ENCODE measurements around the gene EPB41L4A.

EPB41L4A gene

DNA sequence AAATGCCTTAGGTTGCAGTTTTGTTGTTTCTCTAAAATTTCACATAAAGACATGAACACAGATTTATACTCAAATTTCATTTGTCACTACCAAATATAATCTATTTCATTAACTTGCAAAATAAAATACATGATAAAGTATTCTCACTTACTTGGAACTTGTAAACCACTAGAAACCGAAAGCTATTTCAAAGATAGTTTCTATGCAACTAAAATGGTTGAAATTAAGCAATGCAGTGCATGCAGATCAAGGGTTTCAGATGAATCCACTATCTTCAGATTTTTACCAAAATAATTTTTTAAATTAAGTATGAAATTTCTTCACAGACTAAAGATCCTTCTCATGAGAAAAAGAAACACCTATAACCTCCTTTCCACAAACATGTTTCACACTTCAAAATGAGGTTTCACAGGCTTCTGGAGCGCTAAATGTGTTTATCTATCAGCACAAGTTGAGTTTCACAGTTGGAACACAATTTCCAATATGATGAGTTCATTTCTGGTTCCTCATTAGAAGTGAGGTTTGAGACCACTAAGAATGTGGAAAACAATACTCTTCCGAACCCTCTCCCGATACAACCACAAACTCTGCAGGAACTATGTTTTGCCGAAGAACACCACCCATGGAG lies 63.9 kb downstream of the EPB41L4A start:
- POLR2A ChIA-PET: no interaction called here
- CTCF ChIA-PET: no interaction called here
- TF ChIP-seq FOXM1 (IDR thresholded peaks at IDR 0.05; ENCODE audit: borderline replicate concordance): no peak
- TF ChIP-seq SP1 (IDR thresholded peaks at IDR 0.05): no peak
- TF ChIP-seq TARDBP (IDR thresholded peaks at IDR 0.05): no peak
- TF ChIP-seq ARNT (IDR thresholded peaks at IDR 0.05): no peak
- TF ChIP-seq, protein P1, sequence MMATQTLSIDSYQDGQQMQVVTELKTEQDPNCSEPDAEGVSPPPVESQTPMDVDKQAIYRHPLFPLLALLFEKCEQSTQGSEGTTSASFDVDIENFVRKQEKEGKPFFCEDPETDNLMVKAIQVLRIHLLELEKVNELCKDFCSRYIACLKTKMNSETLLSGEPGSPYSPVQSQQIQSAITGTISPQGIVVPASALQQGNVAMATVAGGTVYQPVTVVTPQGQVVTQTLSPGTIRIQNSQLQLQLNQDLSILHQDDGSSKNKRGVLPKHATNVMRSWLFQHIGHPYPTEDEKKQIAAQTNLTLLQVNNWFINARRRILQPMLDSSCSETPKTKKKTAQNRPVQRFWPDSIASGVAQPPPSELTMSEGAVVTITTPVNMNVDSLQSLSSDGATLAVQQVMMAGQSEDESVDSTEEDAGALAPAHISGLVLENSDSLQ (IDR thresholded peaks at IDR 0.05): no peak
- TF ChIP-seq SUZ12 (IDR thresholded peaks at IDR 0.05): no peak
- TF ChIP-seq LEF1 (IDR thresholded peaks at IDR 0.05; ENCODE audit: borderline replicate concordance): no peak
- TF ChIP-seq FOXK2 (IDR thresholded peaks at IDR 0.05): no peak
- no peak for TF ChIP-seq ZNF384 (IDR thresholded peaks at IDR 0.05)
- TF ChIP-seq NFRKB (IDR thresholded peaks at IDR 0.05): no peak
- no peak for TF ChIP-seq HDGF (IDR thresholded peaks at IDR 0.05; ENCODE audit: borderline replicate concordance)
- no peak for TF ChIP-seq CTBP1 (IDR thresholded peaks at IDR 0.05; ENCODE audit: borderline replicate concordance)
- no peak for TF ChIP-seq FOXA1 (IDR thresholded peaks at IDR 0.05)
- TF ChIP-seq L3MBTL2 (conservative IDR thresholded peaks at IDR 0.05): no peak
- no peak for TF ChIP-seq BHLHE40 (IDR thresholded peaks at IDR 0.05; ENCODE audit: borderline replicate concordance)
- no peak for DNase-seq (ENCODE audit: extremely low spot score)

DNA sequence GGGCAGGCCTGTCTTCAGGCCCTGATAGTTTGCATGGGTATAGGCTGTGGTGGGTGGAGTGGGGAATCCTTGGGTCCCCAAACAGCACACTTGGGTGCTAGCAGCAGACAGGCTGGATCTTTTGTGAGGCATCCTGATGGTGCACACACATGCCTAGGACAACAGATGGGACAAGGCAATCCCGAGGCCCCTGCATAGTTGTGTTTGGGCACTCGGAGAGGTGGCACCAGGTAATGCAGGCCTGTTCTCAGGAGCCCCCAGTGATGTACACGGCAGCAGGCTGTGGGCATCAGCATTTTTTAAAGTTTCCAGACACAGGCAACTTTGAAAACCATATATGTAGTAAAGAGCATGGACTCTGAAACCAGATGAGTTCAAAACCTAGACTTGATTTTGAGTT lies 65.4 kb downstream of the EPB41L4A start:
- TF ChIP-seq SP1 (IDR thresholded peaks at IDR 0.05): no peak
- no peak for TF ChIP-seq LEF1 (IDR thresholded peaks at IDR 0.05; ENCODE audit: borderline replicate concordance)
- TF ChIP-seq ZNF384 (IDR thresholded peaks at IDR 0.05): no peak

DNA sequence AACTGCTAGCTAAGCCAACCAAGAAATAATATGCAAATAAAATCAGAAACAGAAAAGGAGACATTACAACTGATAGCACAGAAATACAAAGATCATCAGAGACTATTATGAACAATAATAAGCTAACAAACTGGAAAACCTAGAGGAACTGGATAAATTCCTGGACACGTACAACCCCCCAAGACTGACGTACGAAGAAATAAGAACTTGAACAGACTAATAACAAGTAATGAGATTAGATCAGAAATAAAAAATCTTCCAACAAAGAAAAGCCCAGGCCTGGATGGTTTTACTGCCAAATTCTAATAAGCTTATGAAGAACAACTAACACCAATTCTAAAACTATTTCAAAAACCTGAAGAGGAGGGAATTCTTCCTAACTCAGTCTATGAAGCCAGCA lies 67.9 kb downstream of the EPB41L4A start:
- no peak for TF ChIP-seq L3MBTL2 (conservative IDR thresholded peaks at IDR 0.05)
- TF ChIP-seq, protein P1 (IDR thresholded peaks at IDR 0.05): no peak
- TF ChIP-seq ELF4 (IDR thresholded peaks at IDR 0.05): no peak
- TF ChIP-seq ARNT (IDR thresholded peaks at IDR 0.05): no peak
- TF ChIP-seq CTBP1 (IDR thresholded peaks at IDR 0.05; ENCODE audit: borderline replicate concordance): no peak
- no peak for TF ChIP-seq SP1 (IDR thresholded peaks at IDR 0.05)
- TF ChIP-seq FOXK2 (IDR thresholded peaks at IDR 0.05): no peak
- TF ChIP-seq NFRKB (IDR thresholded peaks at IDR 0.05): no peak
- no peak for TF ChIP-seq FOXA1 (IDR thresholded peaks at IDR 0.05)
- TF ChIP-seq HDGF (IDR thresholded peaks at IDR 0.05; ENCODE audit: borderline replicate concordance): no peak
- no peak for TF ChIP-seq FOXM1 (IDR thresholded peaks at IDR 0.05; ENCODE audit: borderline replicate concordance)
- no peak for TF ChIP-seq ZNF384 (IDR thresholded peaks at IDR 0.05)
- TF ChIP-seq SUZ12 (IDR thresholded peaks at IDR 0.05): no peak
- no peak for TF ChIP-seq TARDBP (IDR thresholded peaks at IDR 0.05)
- no peak for TF ChIP-seq BHLHE40 (IDR thresholded peaks at IDR 0.05; ENCODE audit: borderline replicate concordance)
- TF ChIP-seq LEF1 (IDR thresholded peaks at IDR 0.05; ENCODE audit: borderline replicate concordance): no peak
- ChIA-PET CTCF (interaction anchor here (1.3 kb wide), 1 partner anchor 191 kb away, joined by 3 read pairs; no protein-coding TSS in a partner anchor), POLR2A (no interaction called here)
- DNase-seq (ENCODE audit: extremely low spot score): no peak

More for the DNA sequence above, 65.4 kb downstream of the EPB41L4A start:
- POLR2A ChIA-PET: no interaction called here
- DNase-seq (ENCODE audit: extremely low spot score): no peak
- CTCF ChIA-PET: no interaction called here

DNA sequence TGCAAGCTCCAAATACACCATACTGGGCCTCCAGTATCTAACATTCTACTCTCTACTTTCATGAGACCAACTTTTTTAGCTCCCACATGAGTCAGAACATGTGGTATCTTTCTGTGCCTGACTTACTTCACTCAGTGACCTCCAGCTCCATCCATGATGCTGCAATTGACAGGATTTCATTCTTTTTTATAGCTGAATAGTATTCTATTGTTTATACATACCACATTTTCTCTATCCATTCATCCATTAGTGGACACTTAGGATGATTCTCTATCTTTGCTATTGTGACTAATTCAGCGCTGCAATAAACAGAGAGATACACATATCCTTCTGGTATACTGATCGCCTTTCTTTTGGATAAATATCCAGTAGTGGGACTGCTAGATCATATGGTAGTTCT lies 68.5 kb downstream of the EPB41L4A start:
- DNase-seq (ENCODE audit: extremely low spot score): no peak
- CTCF ChIA-PET: interaction anchor here (1.3 kb wide), 1 partner anchor 190 kb away, joined by 3 read pairs; no protein-coding TSS in a partner anchor
- POLR2A ChIA-PET: no interaction called here
- TF ChIP-seq ELF4 (IDR thresholded peaks at IDR 0.05) (no peak), HDGF (IDR thresholded peaks at IDR 0.05; ENCODE audit: borderline replicate concordance) (no peak), BHLHE40 (IDR thresholded peaks at IDR 0.05; ENCODE audit: borderline replicate concordance) (no peak), L3MBTL2 (conservative IDR thresholded peaks at IDR 0.05) (no peak), LEF1 (IDR thresholded peaks at IDR 0.05; ENCODE audit: borderline replicate concordance) (no peak), SP1 (IDR thresholded peaks at IDR 0.05) (no peak)
- TF ChIP-seq, protein P1 (IDR thresholded peaks at IDR 0.05): no peak

- TF ChIP-seq TARDBP (IDR thresholded peaks at IDR 0.05): no peak
- TF ChIP-seq, protein P1 (IDR thresholded peaks at IDR 0.05): no peak
- TF ChIP-seq FOXM1 (IDR thresholded peaks at IDR 0.05; ENCODE audit: borderline replicate concordance): no peak
- no peak for TF ChIP-seq HDGF (IDR thresholded peaks at IDR 0.05; ENCODE audit: borderline replicate concordance)
- TF ChIP-seq ARNT (IDR thresholded peaks at IDR 0.05): no peak
- TF ChIP-seq FOXK2 (IDR thresholded peaks at IDR 0.05): no peak
- TF ChIP-seq NFRKB (IDR thresholded peaks at IDR 0.05): no peak
- CTCF ChIA-PET: no interaction called here
- POLR2A ChIA-PET: interaction anchor here (0.9 kb wide), 1 partner anchor 17 kb away, joined by 3 read pairs; no protein-coding TSS in a partner anchor
- no peak for DNase-seq (ENCODE audit: extremely low spot score)
Observed at GRCh38 chr5:112349371-112349770, 69.7 kb downstream of the EPB41L4A start.

- CTCF ChIA-PET: no interaction called here
- TF ChIP-seq FOXM1 (IDR thresholded peaks at IDR 0.05; ENCODE audit: borderline replicate concordance) (no peak), NFRKB (IDR thresholded peaks at IDR 0.05) (no peak), TARDBP (IDR thresholded peaks at IDR 0.05) (no peak), CTBP1 (IDR thresholded peaks at IDR 0.05; ENCODE audit: borderline replicate concordance) (no peak), HDGF (IDR thresholded peaks at IDR 0.05; ENCODE audit: borderline replicate concordance) (no peak), SP1 (IDR thresholded peaks at IDR 0.05) (no peak), FOXK2 (IDR thresholded peaks at IDR 0.05) (no peak), BHLHE40 (IDR thresholded peaks at IDR 0.05; ENCODE audit: borderline replicate concordance) (no peak), L3MBTL2 (conservative IDR thresholded peaks at IDR 0.05) (no peak), ZNF384 (IDR thresholded peaks at IDR 0.05) (no peak), FOXA1 (IDR thresholded peaks at IDR 0.05) (no peak), ELF4 (IDR thresholded peaks at IDR 0.05) (no peak)
- TF ChIP-seq, protein P1 (IDR thresholded peaks at IDR 0.05): no peak
- POLR2A ChIA-PET: no interaction called here
- DNase-seq (ENCODE audit: extremely low spot score): no peak
Observed at GRCh38 chr5:112348915-112349314, 70.2 kb downstream of the EPB41L4A start.

Measured in HEK293T (cell line).